HG02642 (cell line): ENCODE data around the gene NSMCE1.

Experiments used
- ATAC-seq: cut with Tn5 transposase; IDR thresholded peaks from one replicate; pipeline ENCODE4 v1.9.1; 2021; ENCODE audit warnings: mild to moderate bottlenecking; ENCODE audit not compliant: unreplicated experiment, poor library complexity

Gene NSMCE1, protein sequence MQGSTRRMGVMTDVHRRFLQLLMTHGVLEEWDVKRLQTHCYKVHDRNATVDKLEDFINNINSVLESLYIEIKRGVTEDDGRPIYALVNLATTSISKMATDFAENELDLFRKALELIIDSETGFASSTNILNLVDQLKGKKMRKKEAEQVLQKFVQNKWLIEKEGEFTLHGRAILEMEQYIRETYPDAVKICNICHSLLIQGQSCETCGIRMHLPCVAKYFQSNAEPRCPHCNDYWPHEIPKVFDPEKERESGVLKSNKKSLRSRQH

DNA sequence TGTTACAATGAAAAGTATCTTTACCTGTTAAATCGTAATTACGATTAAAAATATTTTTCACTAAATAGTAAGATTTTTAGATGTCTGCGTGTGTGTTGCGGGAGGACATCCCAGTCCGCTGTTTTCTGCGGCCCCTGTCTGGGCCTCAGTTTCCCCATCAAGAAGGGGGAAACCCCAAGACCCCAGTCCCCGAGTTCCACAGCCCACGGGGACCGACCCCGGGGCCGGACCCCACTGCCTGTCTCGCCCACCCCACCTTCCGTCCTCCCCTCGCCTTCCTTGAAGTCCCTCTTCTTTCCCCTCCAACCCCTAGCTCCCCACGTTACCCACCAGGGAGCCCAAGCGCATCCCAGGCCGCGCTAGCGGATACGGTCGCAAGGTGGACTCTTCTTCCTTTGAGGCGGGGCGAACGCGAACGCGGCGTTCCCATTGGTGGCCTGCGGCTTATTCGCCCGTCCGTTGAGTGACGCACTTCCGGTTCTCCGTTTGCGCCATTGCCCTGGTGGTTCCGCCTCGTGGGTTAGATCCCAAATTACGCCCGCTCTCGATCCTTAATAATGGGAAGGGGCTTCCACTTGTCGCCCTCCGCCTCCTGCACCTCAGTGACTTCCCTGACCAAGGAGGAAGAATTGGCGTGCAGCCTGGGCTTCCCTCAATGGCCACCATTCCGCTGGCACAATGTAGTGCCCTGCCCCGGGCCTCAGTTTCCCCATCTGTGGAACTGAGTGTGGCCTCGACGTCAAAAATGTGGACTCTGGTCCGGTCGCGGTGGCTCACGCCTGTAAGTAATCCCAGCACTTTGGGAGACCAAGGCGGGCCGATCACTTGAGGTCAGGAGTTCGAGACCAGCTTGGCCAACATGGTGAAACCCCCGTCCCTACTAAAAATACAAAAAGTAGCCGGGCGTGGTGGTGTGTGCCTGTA, at the start of gene NSMCE1:
NSMCE1 (minus strand) TSS at position 397 of the 924 bp plus-strand sequence. CDS start 11,202 bp downstream, outside the sequence.
- peak; percentile 95 for ATAC-seq

DNA sequence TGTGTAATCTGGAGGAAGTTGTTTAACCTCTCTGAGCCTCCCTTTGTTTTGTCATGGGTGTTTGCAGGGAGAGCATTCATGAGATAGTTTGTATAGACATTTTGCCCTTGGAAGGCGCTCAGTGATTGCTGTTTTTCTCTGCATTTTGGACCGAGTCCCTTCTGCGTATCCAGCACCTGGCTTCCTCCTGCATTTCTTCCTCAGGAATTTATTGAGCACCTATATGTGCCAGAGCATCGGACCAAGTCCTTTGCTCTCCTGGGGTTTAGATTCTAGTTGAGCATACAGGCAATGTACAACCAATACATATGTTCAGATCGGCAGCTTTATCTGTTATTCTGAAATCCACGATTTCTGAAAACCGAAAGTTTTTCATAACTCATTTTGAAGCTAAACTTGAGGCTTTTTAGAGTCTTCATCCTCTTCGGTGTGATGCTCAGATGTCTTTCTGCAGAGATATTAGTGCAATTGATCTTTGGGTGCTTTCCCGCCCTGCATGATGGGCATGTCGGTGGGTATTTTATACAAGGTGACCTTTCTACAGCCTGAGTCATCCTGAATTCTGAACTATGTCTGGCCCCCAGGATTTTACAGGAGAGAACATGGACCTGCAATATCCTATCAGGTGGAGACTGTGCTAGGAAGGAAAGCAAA, 49.3 kb upstream of the NSMCE1 start:
- ATAC-seq = no peak

DNA sequence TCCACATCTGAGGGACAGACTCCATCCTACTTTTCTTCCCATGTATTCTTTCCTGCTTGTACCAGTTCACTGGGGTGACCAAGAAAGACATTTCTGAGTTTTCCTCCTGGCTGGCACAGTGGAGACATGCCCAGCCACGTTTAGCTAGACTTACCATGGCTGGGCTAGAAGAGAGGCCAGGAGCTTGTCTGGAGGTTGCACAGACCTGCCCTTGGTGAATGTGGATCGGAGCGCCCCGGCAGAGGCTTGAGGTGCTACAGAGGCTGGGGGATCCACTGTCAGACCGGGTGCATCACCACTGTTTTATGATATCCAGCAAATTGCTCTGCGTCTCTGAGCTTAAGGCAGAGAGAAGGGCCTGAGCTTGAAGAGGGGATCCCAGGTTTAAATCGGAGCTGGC, 48.7 kb upstream of the NSMCE1 start:
- no peak for ATAC-seq

DNA sequence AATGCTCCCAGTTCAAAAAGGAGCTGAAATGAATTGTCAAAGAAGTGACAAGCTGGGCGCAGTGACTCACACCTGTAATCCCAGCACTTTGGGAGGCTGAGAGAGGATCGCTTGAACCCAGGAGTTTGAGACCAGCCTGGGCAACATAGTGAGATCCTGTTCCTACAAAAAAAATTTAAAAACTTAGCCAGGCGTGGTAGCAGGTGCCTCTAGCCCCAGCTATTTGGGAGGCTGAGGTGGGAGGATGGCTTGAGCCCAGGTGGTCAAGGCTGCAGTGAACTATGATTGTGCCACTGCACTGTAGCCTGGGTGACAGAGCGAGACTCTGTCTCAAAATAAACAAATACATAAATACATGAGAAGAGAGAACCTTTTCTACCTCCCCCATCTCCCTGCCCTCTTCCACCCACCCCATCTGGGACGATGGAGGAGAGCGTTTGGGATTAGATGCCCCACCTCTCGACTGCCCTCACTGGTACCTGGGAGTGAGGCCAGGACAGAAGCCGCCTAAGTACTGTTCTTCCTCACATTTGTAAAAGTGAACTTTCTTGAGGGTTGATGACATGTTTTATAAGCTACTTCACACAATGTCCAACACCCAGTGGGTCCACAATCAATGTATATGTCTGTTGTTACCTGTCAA, 47.6 kb upstream of the NSMCE1 start:
- no peak for ATAC-seq

DNA sequence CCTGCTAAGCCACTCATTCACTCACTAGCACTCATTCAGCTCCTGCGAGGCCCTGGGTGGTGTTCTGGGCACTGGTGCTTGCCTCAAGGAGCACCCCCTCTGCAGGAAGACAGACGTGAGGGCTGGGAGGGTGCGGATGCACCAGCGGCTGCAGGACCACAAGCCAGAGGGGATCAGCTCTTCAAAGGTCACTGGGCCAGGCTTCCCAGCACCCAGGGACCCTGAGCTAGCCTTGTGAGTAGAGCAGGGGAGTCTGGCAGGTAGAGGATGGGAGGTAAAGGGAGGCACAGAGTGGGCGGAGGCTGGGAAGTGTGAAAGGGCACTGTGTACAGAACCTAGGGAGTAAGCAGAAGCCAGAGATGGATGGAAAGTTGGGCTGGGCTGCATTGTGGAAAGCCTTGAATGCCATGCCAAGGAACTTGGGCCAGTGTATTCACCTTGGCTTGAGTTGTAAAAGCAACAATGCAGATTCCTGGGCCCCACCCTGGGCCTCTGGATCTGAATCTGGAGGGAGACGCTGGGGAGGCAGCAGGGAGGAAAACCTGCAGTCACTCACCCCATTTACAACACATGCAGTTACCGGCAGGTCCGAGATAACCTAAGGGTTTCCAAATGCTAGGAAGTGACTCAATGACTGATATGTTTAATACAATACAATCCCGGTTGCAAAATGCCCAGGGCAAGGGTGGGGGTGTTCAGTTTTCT, 46.9 kb upstream of the NSMCE1 start:
- ATAC-seq = no peak

DNA sequence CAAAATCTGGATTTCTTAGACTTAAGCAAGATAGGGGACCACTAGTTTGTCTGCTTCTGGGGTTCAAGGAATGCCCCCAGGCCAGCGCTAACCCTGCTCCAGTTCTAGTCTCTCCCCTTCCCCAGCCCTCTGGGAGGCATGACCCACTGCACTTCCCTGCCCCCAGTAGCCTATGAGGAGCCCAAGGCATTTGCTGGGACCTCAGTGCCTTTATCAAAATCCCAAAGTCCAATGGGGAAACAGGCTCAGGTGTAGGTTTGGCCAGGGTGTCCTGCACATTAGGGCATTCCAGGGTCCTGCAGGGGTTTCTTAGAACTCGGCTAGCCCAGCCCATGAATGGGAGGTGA, 46.4 kb upstream of the NSMCE1 start:
- ATAC-seq = no peak

DNA sequence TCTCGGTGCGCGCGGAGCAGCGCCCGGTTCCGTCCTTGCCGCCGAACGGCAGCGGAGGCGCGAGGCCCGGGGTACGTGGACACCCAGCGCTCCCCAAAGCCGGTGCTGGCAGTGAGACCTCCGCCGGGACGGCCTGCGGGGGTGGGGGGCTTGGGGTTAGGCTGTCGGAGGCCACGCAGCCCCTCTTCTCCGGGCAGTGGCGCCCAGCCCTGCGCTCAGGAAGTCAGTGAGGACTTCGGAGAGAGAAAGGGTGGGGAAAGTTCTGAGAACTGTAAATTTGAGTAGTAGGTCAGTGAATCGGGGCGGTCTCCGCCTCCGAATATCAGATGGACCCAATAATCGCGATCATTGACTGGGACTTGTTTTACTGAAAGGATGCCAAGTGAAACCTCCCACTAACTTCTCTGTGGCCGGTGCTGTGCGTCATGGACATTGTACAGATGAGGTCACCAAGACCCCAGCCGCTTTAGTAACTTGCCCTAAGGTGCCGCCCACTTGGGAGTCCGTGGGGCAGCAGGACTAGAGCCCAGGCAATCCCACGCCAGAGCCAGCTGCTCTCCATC, 45.7 kb upstream of the NSMCE1 start:
- ATAC-seq = peak; percentile 11

DNA sequence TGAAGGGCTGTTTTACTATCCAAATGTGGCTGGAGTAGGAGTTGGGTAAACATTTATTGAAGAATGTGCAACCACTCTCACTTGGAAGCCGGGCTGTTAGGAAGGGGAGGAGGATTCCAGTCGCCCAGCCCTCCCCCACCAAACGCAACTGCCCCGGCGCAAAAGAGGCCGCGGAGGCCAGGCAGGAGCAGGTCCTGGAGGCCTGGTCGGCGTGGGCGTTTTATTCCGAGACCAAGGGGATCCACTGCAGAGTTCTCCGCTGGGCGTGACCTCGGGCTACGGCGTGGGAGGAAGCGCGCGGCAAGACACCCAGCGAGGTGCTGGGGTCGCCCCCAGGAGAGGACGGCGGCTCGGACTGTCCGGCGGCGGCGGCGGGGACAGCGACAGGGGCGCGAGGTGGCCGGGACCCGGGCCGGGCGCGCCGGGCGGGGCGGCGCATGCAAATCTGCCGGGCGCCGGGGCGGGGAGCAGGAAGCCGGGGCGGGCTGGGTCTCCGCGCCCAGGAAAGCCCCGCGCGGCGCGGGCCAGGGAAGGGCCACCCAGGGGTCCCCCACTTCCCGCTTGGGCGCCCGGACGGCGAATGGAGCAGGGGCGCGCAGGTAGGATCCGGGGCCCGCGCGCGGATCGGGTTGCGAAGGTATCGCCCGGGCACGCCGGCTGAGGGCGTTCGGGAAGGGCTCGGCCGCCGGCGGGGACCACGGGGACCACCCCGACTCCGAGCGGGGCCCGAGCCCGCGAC, 45.0 kb upstream of the NSMCE1 start, which contains the start of gene IL4R:
IL4R (plus strand) TSS at position 553 of the 739 bp plus-strand sequence. CDS start 26,230 bp downstream, outside the sequence.
- peak; percentile 65 for ATAC-seq

DNA sequence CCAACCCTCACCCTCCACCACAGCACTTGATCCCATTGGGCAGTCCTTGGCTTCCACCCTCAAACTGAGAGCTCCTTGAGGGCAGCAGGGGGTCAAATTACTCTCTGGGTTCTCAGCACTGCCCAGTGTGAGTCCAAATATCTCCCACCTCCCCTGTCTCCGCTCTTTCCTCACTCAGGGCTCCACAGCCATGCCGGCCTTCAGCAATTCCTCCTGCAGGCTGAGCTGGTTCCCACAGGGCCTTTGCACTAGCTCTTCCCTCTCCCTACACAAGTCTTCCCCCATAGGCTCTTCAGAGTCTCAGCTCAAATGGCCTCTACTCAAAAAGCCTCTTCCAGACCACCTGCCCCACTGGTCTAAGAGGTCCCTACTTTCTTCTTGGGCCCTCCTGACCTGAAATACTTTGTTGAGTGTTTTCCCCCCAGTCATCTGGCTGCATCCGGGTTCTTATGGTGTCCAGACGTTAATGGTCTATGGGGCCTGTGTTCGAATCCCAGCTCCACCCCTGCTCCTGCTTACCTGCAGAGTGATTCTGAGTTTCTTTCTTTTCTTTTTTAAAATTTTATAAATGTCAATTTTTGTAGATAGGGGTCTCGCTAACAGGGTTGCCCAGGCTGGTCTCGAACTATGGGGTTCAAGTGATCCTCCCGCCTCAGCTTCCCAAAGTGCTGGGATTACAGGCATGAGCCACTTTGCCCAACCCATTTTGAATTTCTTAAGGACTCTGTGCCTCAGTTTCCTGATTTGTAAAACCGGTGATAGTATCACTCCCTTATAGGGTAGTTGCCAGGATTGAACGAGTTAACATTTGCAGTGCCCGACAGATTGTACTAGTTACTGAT, 44.2 kb upstream of the NSMCE1 start:
- no peak for ATAC-seq

DNA sequence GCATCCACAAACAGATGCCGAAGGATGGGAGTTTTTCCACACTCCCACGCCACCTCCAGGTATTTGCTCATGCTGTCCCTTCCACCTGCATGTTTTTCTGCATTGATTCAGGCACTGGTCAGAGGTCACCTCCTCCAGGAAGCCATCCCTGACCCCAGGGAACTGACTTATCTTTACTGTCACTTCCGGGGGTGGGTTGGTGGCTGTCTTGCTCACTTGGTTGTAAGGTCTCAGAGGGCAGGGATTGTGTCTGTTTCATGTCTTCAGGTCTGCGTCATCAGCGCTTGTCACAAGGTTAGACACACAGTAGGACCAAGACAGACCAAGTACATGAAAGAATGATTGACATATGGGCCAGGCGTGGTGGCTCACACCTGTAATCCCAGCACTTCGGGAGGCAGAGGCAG, 43.3 kb upstream of the NSMCE1 start:
- no peak for ATAC-seq

DNA sequence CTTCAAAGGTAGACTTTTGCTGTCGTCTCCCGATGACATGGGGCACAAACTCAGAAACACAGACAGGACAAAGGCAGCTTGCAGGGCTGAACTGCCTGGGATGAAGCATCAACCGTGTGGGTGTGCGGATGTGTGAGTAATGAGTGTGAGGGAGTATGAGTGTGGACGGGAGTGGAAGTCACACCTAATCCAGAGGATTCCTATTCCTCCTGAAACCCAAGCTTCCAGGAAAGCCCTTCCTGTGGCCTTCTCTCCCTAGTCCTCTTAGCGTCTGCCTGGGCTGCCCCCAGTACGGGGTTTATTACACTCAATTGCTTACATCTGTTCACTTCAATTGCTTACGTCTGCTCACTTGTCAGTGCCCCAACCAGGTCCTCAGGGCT, 42.9 kb upstream of the NSMCE1 start:
- no peak for ATAC-seq

DNA sequence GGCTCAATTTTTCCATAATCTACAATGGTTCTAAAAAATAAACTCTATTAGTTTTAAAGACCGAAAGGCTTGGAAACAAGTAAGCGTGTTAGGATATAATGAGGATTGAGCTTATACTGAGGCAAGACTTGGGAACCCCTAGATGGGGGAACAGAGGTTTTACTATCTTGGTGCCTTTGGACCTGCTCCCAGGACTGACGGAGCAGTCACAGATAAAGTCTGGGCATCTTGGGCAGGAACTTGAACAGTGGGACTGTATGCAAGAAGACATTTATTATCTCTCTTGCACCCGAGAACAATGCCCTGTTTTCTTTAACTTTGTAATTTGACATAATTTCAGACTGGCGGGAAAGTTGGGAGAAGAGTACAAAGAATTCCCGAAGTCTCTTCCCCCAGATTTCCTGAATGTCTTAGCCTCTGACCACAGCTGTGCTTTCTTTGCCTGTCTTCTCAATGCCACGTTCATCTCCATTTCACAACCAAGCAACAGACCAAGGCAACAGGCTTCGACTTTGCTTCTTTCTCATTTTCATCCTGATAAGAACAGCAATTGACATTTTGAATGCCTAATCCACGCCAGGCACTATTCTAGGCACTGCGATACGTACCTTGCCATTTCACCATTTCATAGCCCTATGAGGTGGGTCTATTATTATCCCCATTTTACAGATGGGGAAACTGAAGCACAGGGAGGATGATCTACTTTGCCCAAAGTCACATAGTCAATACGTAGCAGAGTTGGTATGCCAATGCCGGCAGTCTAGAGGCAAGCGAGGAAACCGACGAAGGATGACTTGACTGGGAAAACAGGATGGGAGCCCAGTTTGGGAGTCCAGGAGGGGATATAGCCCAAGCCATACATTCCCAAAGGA, 42.2 kb upstream of the NSMCE1 start:
- no peak for ATAC-seq

DNA sequence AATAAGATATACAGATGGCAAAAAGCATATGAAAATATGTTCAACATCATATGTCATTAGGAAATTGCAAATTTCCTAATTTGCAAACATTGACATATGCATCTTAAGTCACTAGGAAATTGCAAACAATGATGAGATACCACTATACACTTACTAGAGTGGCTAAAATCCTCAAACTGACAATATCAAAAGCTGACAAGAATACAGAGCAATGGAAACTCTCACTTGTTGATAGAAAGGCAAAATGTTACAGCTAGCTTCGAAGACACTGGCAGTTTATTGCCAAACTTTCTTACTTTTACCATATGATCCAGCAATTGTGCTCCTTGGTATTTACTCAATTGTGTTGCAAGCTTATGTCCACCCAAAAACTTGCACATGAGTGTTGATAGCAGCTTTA, 40.2 kb upstream of the NSMCE1 start:
- ATAC-seq = no peak

DNA sequence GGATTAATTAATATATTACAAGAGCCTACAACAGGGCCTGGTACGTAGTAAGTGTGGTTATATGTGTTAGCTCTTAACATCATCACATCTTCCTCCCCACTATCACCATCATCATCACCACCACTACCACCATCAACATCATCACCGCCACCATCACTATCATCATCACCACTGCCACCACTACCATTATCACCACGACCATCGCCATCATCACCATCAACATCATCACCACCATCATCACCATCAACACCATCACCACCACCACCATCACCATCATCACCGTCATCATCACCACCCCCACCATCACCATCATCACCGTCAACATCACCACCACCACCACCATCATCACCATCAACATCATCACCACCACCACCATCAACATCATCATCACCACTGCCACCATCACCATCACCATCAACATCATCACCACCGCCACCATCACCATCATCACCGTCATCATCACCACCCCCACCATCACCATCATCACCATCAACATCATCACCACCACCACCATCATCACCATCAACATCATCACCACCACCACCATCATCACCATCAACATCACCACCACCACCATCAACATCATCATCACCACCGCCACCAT, 37.4 kb upstream of the NSMCE1 start:
- no peak for ATAC-seq

DNA sequence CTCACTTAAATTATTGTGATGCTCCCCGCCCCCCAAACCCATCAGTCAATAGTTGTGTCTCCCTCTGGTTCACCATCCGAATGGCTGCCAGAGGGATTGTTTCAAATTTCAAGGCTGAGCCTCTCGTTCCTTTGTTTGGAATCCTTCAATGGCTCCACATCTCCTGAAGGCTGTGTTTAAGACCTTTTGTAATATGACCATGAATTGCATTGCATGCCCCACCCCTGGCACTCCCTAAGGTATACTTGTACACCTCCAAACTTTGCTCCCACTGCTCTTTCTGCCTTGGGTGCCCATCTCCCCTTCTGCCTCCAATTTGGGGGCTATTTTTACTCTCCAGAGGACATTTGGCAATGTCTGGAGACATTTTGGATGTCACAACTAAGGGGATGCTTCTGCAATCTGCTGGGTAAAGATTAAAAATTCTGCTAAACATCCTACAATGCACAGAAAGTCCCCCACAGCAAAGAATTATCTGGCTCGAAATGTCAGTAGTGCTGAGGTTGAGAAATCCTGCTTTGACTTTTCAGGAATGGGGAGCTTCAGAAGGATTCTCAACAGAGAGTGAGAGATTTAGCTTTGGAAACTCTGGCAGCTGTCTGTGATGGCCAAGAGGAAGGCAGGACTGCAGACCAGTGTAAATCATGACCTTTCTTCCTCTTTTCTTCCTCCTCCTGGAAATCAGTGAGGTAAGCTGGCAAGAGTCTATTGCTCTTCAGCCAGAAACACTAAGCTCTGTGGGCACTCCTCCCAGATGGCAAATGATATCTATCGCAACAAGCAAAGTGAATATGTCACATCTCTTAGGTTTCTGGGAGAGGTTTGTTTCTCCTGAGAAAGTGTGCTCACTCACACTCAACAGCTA, 36.5 kb upstream of the NSMCE1 start:
- ATAC-seq = no peak

DNA sequence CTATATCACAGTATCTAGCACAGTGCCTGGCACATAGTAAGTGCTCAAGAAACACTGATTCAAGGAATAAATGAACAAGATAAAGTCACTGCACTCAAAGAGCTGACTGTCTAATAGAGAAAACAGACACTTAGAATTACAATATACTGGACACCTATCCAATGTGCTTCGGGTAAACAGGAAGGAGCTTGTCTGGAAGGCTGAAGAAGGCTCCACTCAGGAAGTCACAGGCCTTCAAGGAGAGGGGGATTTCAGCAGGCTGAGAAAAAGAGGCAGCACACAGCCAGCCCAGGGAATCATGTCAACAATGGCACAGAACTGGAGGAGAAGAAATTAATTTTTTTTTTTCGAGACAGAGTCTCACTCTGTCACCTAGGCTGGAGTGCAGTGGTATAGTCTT, 35.5 kb upstream of the NSMCE1 start:
- no peak for ATAC-seq
